Neural crest cell (in vitro differentiated cells): ENCODE measurements around the gene TMC5. TPM values are rescaled to one million over a fixed set of nuclear protein-coding genes. Genes with fewer than 3 reads are reported as not detected.
"Not testable (repeated sequence)": the region's sequence is repeated elsewhere in the genome, so short reads cannot be mapped to it uniquely, and the experiment has no call there.

Experiments used
- DNase-seq: peaks from one replicate; pipeline ENCODE4 v3.0.0; 2021; ENCODE audit warnings: low read depth, mixed read lengths, low spot score
- H3K27ac Mint-ChIP-seq: one replicate; pipeline ENCODE4 v1.8.0; 2021; ENCODE audit warnings: mild to moderate bottlenecking, mixed read lengths; ENCODE audit not compliant: unreplicated experiment
- H3K27me3 Mint-ChIP-seq: 2 replicates; pipeline ENCODE4 v1.8.0; 2021; ENCODE audit warnings: low read depth, mild to moderate bottlenecking, mixed read lengths
- H3K36me3 Mint-ChIP-seq: 2 replicates; pipeline ENCODE4 v1.8.0; 2021; ENCODE audit warnings: low read depth, mild to moderate bottlenecking, mixed read lengths
- H3K4me1 Mint-ChIP-seq: 2 replicates; pipeline ENCODE4 v1.8.0; 2021; ENCODE audit warnings: mixed read lengths
- H3K4me3 Mint-ChIP-seq: one replicate; pipeline ENCODE4 v1.8.0; 2021; ENCODE audit warnings: mild to moderate bottlenecking, mixed read lengths
- H3K9me3 Mint-ChIP-seq: 2 replicates; pipeline ENCODE4 v1.8.0; 2021; ENCODE audit warnings: mixed read lengths
- total RNA-seq: library from RNA; stranded (reverse); gene quantifications from 2 replicates; pipeline ENCODE4 v1.2.1, GENCODE V29; 2021
- TF ChIP-seq, protein P1 (sequence below): fragments of 200-600 bp; sonication (generic); conservative IDR thresholded peaks from 2 replicates; pipeline ENCODE4 v1.5.0; 2021; ENCODE audit warnings: antibody characterized with exemption, mild to moderate bottlenecking

Gene TMC5
- total RNA-seq, 1 donor from 2014 or later: not detected

DNA sequence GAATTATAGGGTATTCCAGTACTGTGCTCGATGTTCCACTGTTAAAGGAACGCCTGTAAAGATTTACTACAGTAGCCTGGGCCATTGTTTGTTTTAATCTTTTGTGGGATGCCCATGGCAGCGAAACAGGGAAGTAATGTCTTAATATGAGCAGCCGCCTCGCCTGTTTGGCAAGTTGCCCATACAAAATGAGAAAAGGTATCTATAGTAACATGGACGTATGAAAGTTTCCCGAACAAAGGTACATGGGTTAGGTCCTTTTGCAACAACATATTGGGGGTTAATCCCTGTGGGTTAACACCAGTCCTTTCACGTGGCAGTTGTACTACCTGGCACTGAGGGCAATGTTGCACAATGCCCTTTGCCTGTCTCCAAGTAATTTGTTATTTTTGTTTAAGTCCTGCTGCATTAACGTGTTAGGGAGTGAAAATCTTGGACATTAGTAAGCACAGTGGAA is 21.1 kb upstream of the TMC5 start:
- DNase-seq: no peak
- peaks cover under 1% of the 10 kb centered on the region for H3K36me3 Mint-ChIP-seq
- peaks cover 6% of the 10 kb centered on the region for H3K9me3 Mint-ChIP-seq
- no peak overlapping the region for H3K4me3 Mint-ChIP-seq
- no peak overlapping the region for H3K27ac Mint-ChIP-seq
- H3K27me3 Mint-ChIP-seq: peaks cover 5% of the 10 kb centered on the region
- TF ChIP-seq, protein P1, sequence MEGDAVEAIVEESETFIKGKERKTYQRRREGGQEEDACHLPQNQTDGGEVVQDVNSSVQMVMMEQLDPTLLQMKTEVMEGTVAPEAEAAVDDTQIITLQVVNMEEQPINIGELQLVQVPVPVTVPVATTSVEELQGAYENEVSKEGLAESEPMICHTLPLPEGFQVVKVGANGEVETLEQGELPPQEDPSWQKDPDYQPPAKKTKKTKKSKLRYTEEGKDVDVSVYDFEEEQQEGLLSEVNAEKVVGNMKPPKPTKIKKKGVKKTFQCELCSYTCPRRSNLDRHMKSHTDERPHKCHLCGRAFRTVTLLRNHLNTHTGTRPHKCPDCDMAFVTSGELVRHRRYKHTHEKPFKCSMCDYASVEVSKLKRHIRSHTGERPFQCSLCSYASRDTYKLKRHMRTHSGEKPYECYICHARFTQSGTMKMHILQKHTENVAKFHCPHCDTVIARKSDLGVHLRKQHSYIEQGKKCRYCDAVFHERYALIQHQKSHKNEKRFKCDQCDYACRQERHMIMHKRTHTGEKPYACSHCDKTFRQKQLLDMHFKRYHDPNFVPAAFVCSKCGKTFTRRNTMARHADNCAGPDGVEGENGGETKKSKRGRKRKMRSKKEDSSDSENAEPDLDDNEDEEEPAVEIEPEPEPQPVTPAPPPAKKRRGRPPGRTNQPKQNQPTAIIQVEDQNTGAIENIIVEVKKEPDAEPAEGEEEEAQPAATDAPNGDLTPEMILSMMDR: no peak
- H3K4me1 Mint-ChIP-seq: peaks cover 13% of the 10 kb centered on the region

DNA sequence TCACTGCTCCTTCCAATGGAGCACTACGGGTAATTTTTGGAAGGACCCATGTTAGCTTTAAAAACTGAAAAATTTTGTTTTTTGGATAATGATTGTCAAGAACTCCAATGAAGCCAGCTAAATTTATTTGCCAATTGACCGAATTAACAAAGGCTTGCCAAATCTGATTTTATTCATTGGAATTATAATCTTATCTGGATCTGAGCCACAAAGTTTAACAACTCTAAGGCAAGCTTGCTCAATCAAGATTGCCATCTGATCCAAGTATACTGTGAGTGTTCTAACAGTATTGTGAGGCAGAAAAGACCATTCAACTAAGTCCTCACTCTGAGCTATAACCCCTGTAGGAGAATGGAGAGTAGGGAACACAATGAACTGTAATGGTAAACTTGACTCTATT is 20.3 kb upstream of the TMC5 start:
- H3K27ac Mint-ChIP-seq, H3K27me3 Mint-ChIP-seq, H3K4me3 Mint-ChIP-seq, H3K9me3 Mint-ChIP-seq, H3K36me3 Mint-ChIP-seq, DNase-seq: not testable (repeated sequence)
- H3K4me1 Mint-ChIP-seq: peaks cover 13% of the 10 kb centered on the region

DNA sequence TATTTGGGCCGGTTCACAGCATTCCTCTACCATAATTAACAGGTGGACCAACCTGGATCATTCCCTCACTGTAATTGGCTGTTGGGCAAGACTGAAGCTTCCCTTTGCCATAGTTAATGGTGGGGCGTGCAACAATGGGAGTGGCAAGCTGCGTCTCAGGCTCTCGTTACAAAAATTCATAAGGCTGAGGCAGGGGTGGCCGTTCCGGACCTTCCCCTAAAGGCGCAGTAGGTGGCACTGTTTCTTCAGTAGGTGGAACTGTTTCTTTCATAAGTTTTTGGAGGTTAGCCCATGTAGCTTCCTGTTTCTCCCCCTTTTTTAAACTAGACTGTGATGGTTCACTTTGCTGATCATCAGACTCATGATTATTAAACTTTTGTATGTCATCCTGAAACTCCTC is 17.0 kb upstream of the TMC5 start:
- no peaks in the 10 kb centered on the region for H3K4me1 Mint-ChIP-seq
- no peak for DNase-seq

DNA sequence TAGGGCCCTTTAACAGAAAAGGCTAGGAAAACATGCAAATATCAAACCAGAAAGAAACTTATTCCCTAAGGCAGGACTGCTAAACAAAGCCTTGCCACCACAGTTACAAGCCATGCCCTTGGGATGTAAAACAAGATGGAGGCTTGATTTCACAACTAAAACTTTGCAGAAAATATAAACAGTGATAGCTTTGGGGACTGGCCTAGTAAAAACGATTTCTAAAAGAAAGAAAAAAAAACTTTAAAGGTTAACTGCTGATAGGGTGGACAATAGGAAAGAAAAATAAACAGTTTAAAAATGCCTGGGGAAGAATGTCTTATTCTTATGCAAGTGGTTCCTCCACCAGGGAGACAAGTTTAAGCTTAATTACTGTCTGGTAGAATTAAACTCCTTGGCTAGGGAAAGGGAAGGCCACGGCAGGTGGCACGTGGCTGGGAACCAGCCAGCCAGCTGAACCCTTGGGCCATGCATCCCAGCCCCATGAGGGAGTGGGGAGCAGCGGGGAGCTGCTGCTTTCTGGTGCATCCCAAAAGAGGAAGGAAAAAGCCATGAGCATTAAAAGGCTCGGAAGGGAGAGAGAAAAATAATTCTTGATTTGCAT is 10.7 kb upstream of the TMC5 start:
- Mint-ChIP-seq H3K36me3 (no peaks in the 10 kb centered on the region), H3K4me1 (peaks cover 13% of the 10 kb centered on the region), H3K27me3 (peaks cover 46% of the 10 kb centered on the region), H3K4me3 (no peak overlapping the region), H3K27ac (peak overlapping the region; percentile 10), H3K9me3 (no peaks in the 10 kb centered on the region)
- TF ChIP-seq, protein P1: no peak
- no peak for DNase-seq

More for the DNA sequence above, 17.0 kb upstream of the TMC5 start:
- H3K27me3 Mint-ChIP-seq: peaks cover 24% of the 10 kb centered on the region
- H3K36me3 Mint-ChIP-seq: peaks cover 3% of the 10 kb centered on the region
- no peak overlapping the region for H3K27ac Mint-ChIP-seq
- TF ChIP-seq, protein P1: peak; percentile 16
- H3K9me3 Mint-ChIP-seq: peaks cover 9% of the 10 kb centered on the region
- H3K4me3 Mint-ChIP-seq: no peak overlapping the region

DNA sequence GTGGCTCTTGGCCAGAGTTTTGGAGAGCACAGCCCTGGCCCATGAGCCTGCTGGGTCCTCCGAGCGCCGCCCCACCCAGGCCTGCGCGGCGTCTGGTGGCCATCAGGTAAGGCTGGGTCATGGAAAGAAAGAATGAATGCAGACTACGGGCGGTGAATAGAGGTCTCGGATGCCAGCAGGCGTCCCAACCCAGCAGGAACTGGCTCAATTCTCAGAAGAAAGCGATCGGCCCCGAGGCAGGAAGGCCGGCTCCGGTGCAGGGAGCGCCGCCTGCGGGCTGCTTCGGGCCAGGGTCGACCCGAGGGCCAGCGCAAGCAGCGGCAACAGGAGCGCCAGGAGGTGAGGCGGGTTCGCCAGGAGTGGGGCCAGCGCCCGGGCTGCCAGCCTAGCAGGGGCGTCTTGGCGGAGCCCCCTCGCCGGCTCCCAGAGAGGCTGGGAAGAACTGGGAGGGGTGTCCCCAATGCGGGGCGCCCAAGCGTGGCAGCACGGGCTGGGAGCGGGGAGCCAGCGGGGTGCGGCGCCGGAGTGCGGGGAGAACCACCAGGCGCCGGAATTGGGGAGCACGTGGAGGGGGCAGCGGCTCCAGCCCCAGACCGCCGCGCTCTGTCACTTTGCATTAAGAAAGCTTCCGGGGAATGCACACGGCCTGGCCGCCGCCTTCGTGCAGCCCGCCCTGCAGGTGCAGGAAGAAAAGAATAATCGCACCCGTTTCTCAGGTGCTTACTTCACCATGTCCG is 7.1 kb upstream of the TMC5 start:
- TF ChIP-seq, protein P1: peak; percentile 50
- H3K27me3 Mint-ChIP-seq: peaks cover 63% of the 10 kb centered on the region
- DNase-seq: peak; percentile 45
- no peaks in the 10 kb centered on the region for H3K36me3 Mint-ChIP-seq
- H3K4me3 Mint-ChIP-seq: peak overlapping the region; percentile 75
- H3K9me3 Mint-ChIP-seq: no peaks in the 10 kb centered on the region
- peaks cover 13% of the 10 kb centered on the region for H3K4me1 Mint-ChIP-seq
- no peak overlapping the region for H3K27ac Mint-ChIP-seq

DNA sequence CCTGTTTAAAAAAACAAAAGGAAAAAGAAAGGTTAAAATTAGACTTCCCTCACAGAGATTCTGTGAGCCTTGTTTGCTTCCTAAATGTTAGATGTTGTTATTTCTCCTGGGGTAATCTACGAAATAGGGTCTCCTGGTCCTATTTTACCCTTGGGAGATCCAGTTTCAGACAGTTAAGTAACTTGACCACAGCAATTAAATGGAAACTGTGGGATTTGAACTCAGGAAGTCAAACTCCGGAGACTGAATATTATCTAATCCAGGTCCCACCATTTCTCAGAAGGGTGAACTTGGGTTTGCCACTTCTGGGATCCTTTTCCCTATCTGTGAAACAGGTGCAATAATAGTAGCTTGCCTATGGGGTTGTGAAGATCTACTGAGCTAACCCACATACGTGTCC is 6.4 kb upstream of the TMC5 start:
- H3K4me3 Mint-ChIP-seq: peak overlapping the region; percentile 50
- TF ChIP-seq, protein P1: no peak
- peaks cover 13% of the 10 kb centered on the region for H3K4me1 Mint-ChIP-seq
- no peak for DNase-seq
- H3K27ac Mint-ChIP-seq: no peak overlapping the region
- peaks cover 70% of the 10 kb centered on the region for H3K27me3 Mint-ChIP-seq
- H3K9me3 Mint-ChIP-seq: no peaks in the 10 kb centered on the region
- no peaks in the 10 kb centered on the region for H3K36me3 Mint-ChIP-seq

DNA sequence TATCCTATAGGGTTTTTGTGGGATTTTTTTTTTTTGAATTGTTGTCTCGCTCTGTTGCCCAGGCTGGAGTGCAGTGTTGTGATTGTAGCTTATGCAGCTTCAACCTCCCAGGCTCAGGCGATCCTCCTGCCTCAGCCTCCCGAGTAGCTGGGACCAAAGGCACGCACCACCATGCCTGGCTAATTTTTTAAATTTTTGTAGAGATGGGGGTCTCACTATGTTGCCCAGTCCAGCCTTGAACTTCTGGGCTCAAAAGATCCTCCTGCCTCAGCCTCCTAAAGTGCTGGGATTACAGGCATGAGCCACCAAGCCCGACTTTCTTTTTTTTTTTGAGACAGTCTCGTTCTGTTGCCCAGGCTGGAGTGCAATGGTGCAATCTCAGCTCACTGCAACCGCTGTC is 5.6 kb upstream of the TMC5 start:
- not testable (repeated sequence) for H3K9me3 Mint-ChIP-seq, DNase-seq, H3K27ac Mint-ChIP-seq, H3K4me3 Mint-ChIP-seq, H3K36me3 Mint-ChIP-seq
- Mint-ChIP-seq H3K4me1 (peaks cover 13% of the 10 kb centered on the region), H3K27me3 (peaks cover 69% of the 10 kb centered on the region)
